NB4 (cell line): Measurements from ENCODE around the gene ALOX15B.

Experiments used
- POLR2A ChIP-seq: IDR thresholded peaks from 2 replicates; pipeline ENCODE4 v1.6.1; 2011; ENCODE audit warnings: mild to moderate bottlenecking; ENCODE audit not compliant: insufficient read length; ENCODE audit errors: extremely low read depth
- TF ChIP-seq, protein P1 (sequence below): IDR thresholded peaks from one replicate; pipeline ENCODE4 v1.5.1; 2012; ENCODE audit warnings: low read depth, low read length
- TF ChIP-seq, protein P2 (sequence below): IDR thresholded peaks from 2 replicates; pipeline ENCODE4 v1.6.1; 2011; ENCODE audit warnings: low read depth, low read length

DNA sequence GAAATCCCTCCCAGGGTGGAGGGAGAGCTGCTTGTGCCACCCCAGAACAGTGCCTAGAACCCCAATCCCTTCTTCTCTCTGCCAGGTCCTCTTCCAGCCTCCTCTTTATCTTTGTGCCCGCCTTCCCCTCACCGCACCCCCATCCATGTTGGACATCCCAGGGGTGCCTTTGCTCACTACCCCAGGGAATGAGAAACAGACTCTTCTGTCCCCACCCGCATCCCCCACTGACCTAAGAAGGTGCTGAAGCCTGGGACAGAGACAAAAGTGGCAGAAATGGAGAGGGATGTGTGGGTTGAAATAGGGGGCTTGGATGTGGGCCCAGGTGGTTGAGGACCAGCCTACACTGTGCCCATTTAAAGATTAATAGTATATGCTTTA lies 17.0 kb downstream of the ALOX15B start:
- TF ChIP-seq, protein P1, sequence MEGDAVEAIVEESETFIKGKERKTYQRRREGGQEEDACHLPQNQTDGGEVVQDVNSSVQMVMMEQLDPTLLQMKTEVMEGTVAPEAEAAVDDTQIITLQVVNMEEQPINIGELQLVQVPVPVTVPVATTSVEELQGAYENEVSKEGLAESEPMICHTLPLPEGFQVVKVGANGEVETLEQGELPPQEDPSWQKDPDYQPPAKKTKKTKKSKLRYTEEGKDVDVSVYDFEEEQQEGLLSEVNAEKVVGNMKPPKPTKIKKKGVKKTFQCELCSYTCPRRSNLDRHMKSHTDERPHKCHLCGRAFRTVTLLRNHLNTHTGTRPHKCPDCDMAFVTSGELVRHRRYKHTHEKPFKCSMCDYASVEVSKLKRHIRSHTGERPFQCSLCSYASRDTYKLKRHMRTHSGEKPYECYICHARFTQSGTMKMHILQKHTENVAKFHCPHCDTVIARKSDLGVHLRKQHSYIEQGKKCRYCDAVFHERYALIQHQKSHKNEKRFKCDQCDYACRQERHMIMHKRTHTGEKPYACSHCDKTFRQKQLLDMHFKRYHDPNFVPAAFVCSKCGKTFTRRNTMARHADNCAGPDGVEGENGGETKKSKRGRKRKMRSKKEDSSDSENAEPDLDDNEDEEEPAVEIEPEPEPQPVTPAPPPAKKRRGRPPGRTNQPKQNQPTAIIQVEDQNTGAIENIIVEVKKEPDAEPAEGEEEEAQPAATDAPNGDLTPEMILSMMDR = no peak
- TF ChIP-seq POLR2A = no peak
- TF ChIP-seq, protein P2, sequence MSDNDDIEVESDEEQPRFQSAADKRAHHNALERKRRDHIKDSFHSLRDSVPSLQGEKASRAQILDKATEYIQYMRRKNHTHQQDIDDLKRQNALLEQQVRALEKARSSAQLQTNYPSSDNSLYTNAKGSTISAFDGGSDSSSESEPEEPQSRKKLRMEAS = no peak
